Stimulated activated memory B cell treated with anti-CD40 and anti-IgM and Interleukin-4, amounts not matched to agents 10 μg/mL and 1 μg/mL and 100 μg/mL, for 72 hours (primary cell): ENCODE measurements around the gene SAFB.
A peak's percentile ranks its signal among the peaks of the same experiment; 100 is the strongest.
"Not testable (repeated sequence)": the region's sequence is repeated elsewhere in the genome, so short reads cannot be mapped to it uniquely, and the experiment has no call there.

ENCODE experiments used
- ATAC-seq: fragments of 150-1000 bp; cut with Tn5 transposase; 2 replicates; pipeline ENCODE4 v1.10.0; 2021
- H3K27ac Mint-ChIP-seq: one replicate; pipeline ENCODE4 v1.8.0; 2022; ENCODE audit warnings: mild to moderate bottlenecking, mixed read lengths
- H3K27me3 Mint-ChIP-seq: one replicate; pipeline ENCODE4 v1.8.0; 2022; ENCODE audit warnings: mixed read lengths
- H3K36me3 Mint-ChIP-seq: one replicate; pipeline ENCODE4 v1.8.0; 2022; ENCODE audit warnings: mixed read lengths
- H3K4me1 Mint-ChIP-seq: one replicate; pipeline ENCODE4 v1.8.0; 2022; ENCODE audit warnings: mixed read lengths
- H3K4me3 Mint-ChIP-seq: one replicate; pipeline ENCODE4 v1.8.0; 2022; ENCODE audit warnings: mild to moderate bottlenecking, moderate library complexity, mixed read lengths
- H3K9me3 Mint-ChIP-seq: one replicate; pipeline ENCODE4 v1.8.0; 2022; ENCODE audit warnings: mixed read lengths

The SAFB gene

GRCh38 chr19:5697890-5698634, 75.2 kb downstream of the SAFB start:
- H3K27ac Mint-ChIP-seq, result no peak overlapping the region
- no peaks in the 10 kb centered on the region for H3K9me3 Mint-ChIP-seq
- no peaks in the 10 kb centered on the region for H3K27me3 Mint-ChIP-seq
- H3K4me3 Mint-ChIP-seq, result no peak overlapping the region
- H3K36me3 Mint-ChIP-seq, result peaks cover 58% of the 10 kb centered on the region
- peak; percentile 3 for ATAC-seq
- peaks cover 43% of the 10 kb centered on the region for H3K4me1 Mint-ChIP-seq

- H3K9me3 Mint-ChIP-seq, result no peaks in the 10 kb centered on the region
- no peak overlapping the region for H3K4me3 Mint-ChIP-seq
- H3K4me1 Mint-ChIP-seq, result peaks cover 37% of the 10 kb centered on the region
- peaks cover 59% of the 10 kb centered on the region for H3K36me3 Mint-ChIP-seq
- H3K27ac Mint-ChIP-seq, result peak overlapping the region; percentile 63
- H3K27me3 Mint-ChIP-seq, result no peaks in the 10 kb centered on the region
- peak; percentile 40 for ATAC-seq
These were observed 75.9 kb downstream of the SAFB start for GRCh38 chr19:5698635-5699422.

GRCh38 chr19:5700455-5701092, 77.7 kb downstream of the SAFB start:
- H3K4me3 Mint-ChIP-seq, result no peak overlapping the region
- no peaks in the 10 kb centered on the region for H3K27me3 Mint-ChIP-seq
- peaks cover 50% of the 10 kb centered on the region for H3K36me3 Mint-ChIP-seq
- no peak overlapping the region for H3K27ac Mint-ChIP-seq
- H3K4me1 Mint-ChIP-seq, result peaks cover 22% of the 10 kb centered on the region
- no peaks in the 10 kb centered on the region for H3K9me3 Mint-ChIP-seq
- no peak for ATAC-seq

GRCh38 chr19:5702053-5702410, 79.1 kb downstream of the SAFB start:
- H3K36me3 Mint-ChIP-seq, result peaks cover 57% of the 10 kb centered on the region

GRCh38 chr19:5703819-5704818, 81.2 kb downstream of the SAFB start:
- peaks cover 54% of the 10 kb centered on the region for H3K36me3 Mint-ChIP-seq
- H3K4me3 Mint-ChIP-seq, result no peak overlapping the region
- H3K27ac Mint-ChIP-seq, result no peak overlapping the region

More at GRCh38 chr19:5702053-5702410, 79.1 kb downstream of the SAFB start:
- H3K9me3 Mint-ChIP-seq, H3K27ac Mint-ChIP-seq, ATAC-seq, H3K27me3 Mint-ChIP-seq, H3K4me3 Mint-ChIP-seq: not testable (repeated sequence)
- peaks cover 14% of the 10 kb centered on the region for H3K4me1 Mint-ChIP-seq

GRCh38 chr19:5705552-5705951, 82.7 kb downstream of the SAFB start:
- Mint-ChIP-seq H3K4me1 (no peaks in the 10 kb centered on the region), H3K4me3 (no peak overlapping the region), H3K9me3 (no peaks in the 10 kb centered on the region), H3K27me3 (no peaks in the 10 kb centered on the region), H3K36me3 (peaks cover 50% of the 10 kb centered on the region), H3K27ac (no peak overlapping the region)
- peak; percentile 24 for ATAC-seq

More at GRCh38 chr19:5703819-5704818, 81.2 kb downstream of the SAFB start:
- no peak for ATAC-seq
- Mint-ChIP-seq H3K4me1 (peaks cover 2% of the 10 kb centered on the region), H3K9me3 (no peaks in the 10 kb centered on the region), H3K27me3 (no peaks in the 10 kb centered on the region)

- Mint-ChIP-seq H3K4me1 (no peaks in the 10 kb centered on the region), H3K9me3 (no peaks in the 10 kb centered on the region), H3K36me3 (peaks cover 39% of the 10 kb centered on the region), H3K27me3 (no peaks in the 10 kb centered on the region), H3K27ac (no peak overlapping the region), H3K4me3 (no peak overlapping the region)
- ATAC-seq, result no peak
These were observed 84.1 kb downstream of the SAFB start for GRCh38 chr19:5706876-5707573.

GRCh38 chr19:5707576-5708575, 85.0 kb downstream of the SAFB start:
- Mint-ChIP-seq H3K4me1 (no peaks in the 10 kb centered on the region), H3K36me3 (peaks cover 45% of the 10 kb centered on the region), H3K27me3 (no peaks in the 10 kb centered on the region), H3K9me3 (no peaks in the 10 kb centered on the region), H3K27ac (no peak overlapping the region), H3K4me3 (no peak overlapping the region)
- no peak for ATAC-seq

GRCh38 chr19:5711025-5711424, 88.1 kb downstream of the SAFB start:
- Mint-ChIP-seq H3K4me1 (no peaks in the 10 kb centered on the region), H3K27ac (no peak overlapping the region), H3K4me3 (no peak overlapping the region), H3K27me3 (no peaks in the 10 kb centered on the region), H3K36me3 (peaks cover 35% of the 10 kb centered on the region), H3K9me3 (no peaks in the 10 kb centered on the region)
- ATAC-seq, result no peak

- Mint-ChIP-seq H3K9me3 (no peaks in the 10 kb centered on the region), H3K27me3 (no peaks in the 10 kb centered on the region), H3K27ac (no peak overlapping the region), H3K4me1 (no peaks in the 10 kb centered on the region), H3K4me3 (no peak overlapping the region), H3K36me3 (peaks cover 30% of the 10 kb centered on the region)
- no peak for ATAC-seq
These were observed 88.9 kb downstream of the SAFB start for GRCh38 chr19:5711713-5712161.

- Mint-ChIP-seq H3K4me3 (no peak overlapping the region), H3K36me3 (peaks cover 19% of the 10 kb centered on the region), H3K27me3 (no peaks in the 10 kb centered on the region), H3K4me1 (peaks cover 14% of the 10 kb centered on the region), H3K9me3 (no peaks in the 10 kb centered on the region), H3K27ac (no peak overlapping the region)
- ATAC-seq, result no peak
These were observed 90.3 kb downstream of the SAFB start for GRCh38 chr19:5713228-5713627.

GRCh38 chr19:5714816-5715215, 91.9 kb downstream of the SAFB start:
- H3K36me3 Mint-ChIP-seq, result peaks cover 19% of the 10 kb centered on the region
- H3K27ac Mint-ChIP-seq, result no peak overlapping the region
- H3K27me3 Mint-ChIP-seq, result no peaks in the 10 kb centered on the region
- ATAC-seq, result no peak
- no peak overlapping the region for H3K4me3 Mint-ChIP-seq
- H3K4me1 Mint-ChIP-seq, result peaks cover 24% of the 10 kb centered on the region
- H3K9me3 Mint-ChIP-seq, result no peaks in the 10 kb centered on the region

GRCh38 chr19:5717215-5717935, 94.5 kb downstream of the SAFB start:
- H3K27ac Mint-ChIP-seq, result peak overlapping the region; percentile 97
- peak overlapping the region; percentile 41 for H3K4me3 Mint-ChIP-seq
- no peak for ATAC-seq
- H3K27me3 Mint-ChIP-seq, result no peaks in the 10 kb centered on the region
- peaks cover 12% of the 10 kb centered on the region for H3K36me3 Mint-ChIP-seq
- no peaks in the 10 kb centered on the region for H3K9me3 Mint-ChIP-seq
- peaks cover 24% of the 10 kb centered on the region for H3K4me1 Mint-ChIP-seq
